HG02840 (cell line): ENCODE data around the gene CIAO2B.
"Not testable (repeated sequence)": the region's sequence is repeated elsewhere in the genome, so short reads cannot be mapped to it uniquely, and the experiment has no call there.

ENCODE experiments used
- ATAC-seq: cut with Tn5 transposase; IDR thresholded peaks from one replicate; pipeline ENCODE4 v1.9.1; 2021; ENCODE audit warnings: mild to moderate bottlenecking, moderate library complexity, moderate number of reproducible peaks; ENCODE audit not compliant: unreplicated experiment, low FRiP score

CIAO2B gene

DNA sequence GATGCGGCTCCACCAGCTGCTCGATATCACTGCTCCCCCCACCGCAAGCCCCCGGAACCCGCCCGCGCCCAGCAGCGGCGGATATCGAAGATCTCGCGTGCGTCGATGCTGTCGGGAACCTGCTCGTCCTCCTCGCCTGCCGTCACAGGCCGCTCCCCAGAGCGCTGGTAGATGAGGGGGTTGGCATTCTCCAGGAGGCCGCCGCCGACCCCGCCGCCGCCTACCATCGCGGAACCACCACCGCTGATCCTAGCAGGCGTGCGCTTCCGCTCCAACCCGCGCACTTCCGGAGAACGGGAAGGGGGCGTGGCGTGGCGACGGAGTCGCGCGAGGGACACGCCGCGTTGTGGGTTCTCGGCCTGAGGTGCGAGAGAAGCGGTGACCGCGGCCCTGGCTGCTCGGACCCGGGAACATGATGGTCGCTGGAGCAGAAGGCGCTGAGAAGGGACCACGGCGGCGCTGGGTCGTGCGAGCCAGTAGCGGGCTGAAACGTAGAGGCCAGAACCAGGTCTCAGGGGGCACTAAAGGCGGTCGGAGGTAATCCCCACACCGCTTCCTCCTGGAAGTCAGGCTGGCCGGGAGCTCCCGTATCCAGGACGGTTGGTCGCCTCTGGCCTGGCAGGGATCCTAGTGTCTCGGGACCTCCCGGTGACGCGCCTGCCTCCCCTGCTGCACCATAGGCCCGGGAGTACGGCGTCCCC is at the start of gene CIAO2B:
TSS of gene CIAO2B (minus strand) at position 265 of the 701 bp plus-strand sequence. CDS start at position 227, 38 bp downstream.
- ATAC-seq = peak; percentile 56

DNA sequence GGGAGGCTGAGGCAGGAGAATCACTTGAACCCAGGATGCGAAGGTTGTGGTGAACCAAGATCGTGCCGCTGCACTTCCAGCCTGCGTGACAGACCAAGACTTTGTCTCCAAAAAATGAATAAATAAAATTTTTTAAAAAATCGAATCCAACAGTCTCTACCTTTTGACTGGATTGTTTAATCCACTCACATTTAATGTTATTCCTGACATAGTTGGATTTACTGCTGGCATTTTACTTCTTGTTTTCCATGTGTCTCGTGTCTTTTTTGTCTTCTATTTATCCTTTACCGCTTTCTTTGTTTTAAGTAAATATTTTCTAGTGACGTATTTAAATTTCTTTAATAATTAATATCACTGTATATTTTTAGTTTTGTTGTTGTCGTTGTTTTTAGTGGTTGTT is 48.8 kb upstream of the CIAO2B start:
- no peak for ATAC-seq

DNA sequence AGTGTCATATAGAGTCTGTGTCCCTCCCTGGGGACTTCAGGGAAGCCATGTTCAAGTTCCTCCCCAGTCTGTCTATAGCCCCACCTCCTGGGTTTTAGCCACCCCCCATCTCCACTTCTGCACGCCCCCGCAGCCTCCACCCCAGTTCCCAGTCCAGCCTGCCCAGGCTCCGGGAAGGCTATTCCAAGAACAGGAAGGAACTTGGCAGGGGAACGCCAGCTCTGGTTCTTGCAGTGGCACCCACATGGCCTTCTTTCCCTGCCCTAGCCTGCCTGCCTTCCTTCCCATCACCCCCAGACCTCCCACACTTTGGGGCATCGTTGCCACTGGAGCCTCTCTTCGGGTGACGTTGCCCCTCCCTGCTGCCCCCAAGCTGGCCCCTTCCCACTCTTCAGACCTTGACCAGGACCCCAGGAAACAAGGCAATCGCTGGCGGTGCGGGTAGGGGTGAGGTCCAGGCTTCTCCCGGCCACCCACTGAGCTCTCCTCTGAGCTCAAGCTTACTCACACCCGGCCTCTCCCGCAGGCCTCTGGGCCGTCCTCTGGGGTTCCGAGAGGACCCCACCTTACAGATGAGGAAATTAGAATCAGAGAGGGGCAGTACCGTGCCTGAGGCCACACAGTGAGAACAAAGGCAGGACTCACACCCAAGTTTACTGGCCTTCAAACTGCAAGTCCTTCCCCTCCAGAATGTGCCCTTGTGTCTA is 45.0 kb upstream of the CIAO2B start:
- ATAC-seq = no peak

DNA sequence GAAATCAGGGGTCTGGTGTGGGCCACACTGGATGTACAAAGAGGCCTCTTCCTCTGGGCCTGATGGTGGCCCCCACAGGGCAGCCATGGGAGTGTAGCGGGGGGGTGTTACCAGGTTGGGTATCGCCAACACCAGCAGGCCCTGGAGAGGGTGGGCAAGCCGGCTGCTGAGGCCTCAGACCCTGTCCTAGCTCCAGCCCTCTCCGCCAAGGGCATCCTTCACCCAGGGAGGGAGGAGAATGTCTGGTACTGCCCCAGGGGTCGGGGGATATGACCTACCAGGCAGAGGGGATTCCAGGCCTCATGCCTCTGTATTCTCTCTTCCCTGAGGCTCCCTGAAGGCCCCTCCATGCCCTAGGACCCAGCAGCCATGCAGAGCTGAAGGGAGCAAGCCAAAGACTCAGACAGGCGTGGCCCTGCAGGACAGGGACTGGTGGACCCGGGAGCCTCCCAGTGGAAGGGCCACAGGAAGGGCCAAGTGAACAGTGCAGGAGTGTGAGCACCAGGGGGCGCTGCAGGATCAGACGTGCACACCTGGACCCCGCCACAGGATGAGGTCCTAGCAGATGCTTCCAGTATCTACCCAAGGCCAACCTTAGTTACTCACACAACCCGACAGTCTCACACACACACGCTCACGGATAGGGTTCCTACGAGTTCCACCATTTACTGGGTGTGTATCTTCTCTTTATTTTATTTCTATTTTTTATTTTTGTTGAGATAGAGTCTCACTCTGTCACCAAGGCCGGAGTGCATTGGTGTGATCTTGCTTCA is 43.3 kb upstream of the CIAO2B start:
- no peak for ATAC-seq

DNA sequence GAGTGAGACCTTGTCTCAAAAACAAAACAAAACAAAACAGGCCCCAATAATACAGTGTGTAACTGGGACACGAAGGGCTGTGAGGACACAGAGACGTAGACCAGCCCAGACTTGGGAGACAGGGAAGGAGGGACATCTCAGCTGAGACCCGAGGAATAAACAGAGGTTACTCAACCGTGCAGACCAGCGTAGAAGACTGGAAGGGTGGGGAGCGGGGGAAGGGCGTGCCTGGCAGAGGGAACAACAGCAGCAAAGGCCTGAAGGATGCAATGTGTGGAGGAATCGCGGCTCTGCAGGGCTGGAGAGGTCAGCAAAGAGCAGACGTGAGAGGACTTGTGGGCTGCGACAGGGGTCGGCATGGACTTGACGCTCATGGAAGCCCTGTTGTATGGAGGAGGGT is 42.5 kb upstream of the CIAO2B start:
- no peak for ATAC-seq

DNA sequence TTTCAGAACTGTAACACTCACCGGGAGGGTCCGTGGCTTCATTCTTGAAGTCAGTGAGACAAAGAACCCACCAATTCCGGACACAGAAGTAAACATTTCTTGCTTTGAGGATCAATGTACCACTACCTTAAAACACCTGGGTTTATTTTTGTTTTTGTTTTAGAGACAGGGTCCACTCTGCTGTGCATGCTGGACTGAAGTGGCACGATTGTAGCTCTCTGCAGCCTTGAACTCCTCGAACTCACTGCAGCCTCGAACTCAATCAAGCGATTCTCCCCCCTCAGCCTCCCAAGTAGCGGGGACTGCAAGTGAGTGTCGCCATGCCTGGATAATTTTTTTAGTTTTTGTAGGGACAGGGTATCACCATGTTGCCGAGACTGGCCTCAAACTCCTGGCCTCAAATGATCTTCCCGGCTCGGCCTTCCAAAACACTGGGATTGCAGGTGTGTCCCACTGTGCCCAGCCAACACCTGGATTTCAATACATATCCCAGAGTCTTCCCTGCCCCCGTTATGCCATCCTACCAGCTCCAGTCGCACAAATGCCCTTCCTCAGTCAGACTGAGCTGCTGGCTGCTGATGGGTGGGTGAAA is 41.2 kb upstream of the CIAO2B start:
- ATAC-seq = no peak

DNA sequence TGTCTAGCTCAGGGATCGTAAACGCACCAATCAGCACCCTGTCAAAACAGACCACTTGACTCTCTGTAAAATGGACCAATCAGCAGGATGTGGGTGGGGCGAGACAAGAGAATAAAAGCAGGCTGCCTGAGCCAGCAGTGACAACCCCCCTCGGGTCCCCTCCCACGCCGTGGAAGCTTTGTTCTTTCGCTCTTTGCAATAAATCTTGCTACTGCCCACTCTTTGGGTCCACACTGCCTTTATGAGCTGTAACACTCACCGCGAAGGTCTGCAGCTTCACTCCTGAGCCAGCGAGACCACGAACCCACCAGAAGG is 40.7 kb upstream of the CIAO2B start:
- ATAC-seq = not testable (repeated sequence)

DNA sequence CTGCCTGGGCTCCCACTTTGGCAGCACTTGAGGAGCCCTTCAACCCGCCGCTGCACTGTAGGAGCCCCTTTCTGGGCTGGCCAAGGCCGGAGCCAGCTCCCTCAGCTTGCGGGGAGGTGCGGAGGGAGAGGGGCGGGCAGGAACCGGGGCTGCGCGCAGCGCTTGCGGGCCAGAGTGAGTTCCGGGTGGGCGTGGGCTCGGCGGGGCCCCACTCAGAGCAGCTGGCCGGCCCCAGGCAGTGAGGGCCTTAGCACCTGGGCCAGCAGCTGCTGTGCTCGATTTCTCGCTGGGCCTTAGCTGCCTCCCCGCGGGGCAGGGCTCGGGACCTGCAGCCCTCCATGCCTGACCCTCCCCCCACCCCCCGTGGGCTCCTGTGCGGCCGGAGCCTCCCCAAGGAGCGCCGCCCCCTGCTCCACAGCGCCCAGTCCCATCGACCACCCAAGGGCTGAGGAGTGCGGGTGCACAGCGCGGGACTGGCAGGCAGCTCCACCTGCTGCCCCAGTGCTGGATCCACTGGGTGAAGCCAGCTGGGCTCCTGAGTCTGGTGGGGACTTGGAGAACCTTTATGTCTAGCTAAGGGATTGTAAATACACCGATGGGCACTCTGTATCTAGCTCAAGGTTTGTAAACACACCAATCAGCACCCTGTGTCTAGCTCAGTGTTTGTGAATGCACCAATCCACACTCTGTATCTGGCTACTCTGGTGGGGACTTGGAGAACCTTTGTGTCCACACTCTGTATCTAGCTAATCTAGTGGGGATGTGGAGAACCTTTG is 40.1 kb upstream of the CIAO2B start:
- not testable (repeated sequence) for ATAC-seq

DNA sequence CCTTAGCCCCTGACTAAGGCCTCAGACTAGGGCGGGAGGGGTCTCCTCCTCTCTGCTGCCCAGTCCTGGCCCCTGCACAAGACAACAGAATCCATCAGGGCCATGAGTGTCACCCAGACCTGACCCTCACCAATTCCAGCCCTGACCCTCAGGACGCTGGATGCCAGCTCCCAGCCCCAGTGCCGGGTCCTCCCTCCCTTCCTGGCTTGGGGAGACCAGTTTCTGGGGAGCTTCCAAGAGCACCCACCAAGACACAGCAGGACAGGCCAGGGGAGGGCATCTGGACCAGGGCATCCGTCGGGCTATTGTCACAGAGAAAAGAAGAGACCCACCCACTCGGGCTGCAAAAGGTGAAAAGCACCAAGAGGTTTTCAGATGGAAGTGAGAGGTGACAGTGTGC is 39.5 kb upstream of the CIAO2B start:
- no peak for ATAC-seq

DNA sequence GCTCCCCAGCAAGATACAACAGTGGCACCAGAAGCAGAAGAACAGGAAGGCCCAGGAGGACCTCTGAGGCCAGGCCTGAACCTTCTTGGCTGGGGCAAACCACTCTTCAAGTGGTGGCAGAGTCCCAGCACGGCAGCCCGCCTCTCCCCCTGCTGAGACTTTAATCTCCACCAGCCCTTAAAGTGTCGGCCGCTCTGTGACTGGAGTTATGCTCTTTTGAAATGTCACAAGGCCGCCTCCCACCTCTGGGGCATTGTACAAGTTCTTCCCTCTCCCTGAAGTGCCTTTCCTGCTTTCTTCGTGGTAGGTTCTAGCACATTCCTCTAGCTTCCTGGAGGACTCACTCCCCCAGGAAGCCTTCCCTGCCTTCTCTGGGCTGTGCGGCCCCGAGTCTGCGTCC is 38.8 kb upstream of the CIAO2B start:
- no peak for ATAC-seq

DNA sequence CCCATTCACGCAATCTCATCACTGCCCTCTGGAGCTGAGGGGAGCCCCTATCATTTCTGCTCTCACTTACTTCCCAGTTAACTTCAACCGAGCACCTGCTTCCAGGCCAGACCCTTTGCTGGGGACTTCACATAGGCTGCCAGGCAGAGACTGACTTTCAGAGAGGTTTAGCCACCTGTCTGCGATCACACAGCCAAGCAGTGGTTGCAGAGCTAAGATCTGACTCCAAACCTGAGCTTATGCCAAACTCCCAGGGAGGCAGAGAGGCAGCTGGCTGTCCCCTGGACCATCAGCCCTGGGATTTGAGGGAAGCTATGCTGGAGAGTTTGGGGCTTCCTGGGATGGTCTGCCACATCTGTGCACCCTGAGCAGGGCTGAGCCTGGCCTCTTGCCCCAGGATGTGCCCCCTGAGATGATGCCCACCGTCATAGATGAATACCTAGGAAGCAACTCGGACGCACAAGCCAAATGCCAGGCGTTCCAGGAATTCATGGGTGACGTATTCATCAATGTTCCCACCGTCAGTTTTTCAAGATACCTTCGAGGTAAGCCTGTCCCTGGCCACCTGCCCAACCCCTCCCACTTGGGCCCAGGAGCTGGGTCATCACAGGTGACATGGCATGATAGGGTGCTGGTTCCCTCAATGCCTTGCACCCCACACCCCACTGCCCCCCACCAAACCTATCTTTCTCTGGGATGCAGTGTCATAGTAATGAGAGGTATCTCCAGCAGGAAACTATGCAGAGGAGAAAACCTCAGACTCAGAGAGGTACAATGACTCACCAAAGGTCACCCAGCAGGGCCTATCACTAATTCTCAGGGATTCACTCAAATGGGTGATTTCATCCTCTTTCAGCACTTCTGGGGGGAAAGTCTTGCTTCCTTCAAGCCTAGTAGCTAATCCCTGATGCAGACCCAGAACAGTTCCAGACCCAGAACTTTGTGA is 36.8 kb upstream of the CIAO2B start:
- no peak for ATAC-seq

DNA sequence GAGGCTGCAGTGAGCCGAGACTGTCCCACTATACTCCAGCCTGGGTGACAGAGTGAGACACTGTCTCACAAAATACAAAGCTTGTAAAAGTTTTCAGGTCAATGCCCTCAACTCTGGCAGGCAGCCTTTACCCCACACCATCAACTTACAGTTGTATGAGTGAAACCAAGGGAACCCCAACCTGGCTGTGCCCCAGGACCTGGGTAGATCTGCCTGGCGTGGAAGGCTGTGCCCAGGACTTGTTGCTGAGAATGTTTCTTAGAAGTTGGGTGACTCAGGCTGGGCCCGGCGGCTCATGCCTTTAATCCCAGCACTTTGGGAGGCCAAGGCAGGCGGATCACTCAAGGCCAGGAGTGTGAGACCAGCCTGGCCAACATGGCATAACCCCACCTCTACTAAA is 34.6 kb upstream of the CIAO2B start:
- ATAC-seq = no peak

DNA sequence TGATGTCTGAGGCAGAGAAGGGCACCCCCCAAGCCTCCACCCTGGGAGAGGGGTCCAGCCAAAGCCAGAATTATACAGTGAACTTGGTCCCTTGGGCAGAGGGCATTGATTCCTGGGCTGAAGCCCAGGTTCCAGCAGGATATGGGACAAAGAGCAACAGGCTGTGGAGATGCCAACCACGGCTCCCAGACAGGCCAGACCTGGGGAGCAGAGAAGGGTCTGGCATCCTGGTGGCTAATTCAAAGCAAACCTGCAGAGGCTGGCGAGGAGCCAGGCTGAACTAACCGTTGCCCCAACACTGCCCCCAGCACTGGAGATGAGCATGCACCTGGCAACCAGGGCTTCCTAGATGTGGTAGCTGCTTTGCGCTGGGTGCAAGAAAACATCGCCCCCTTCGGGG is 29.8 kb upstream of the CIAO2B start:
- ATAC-seq = no peak

DNA sequence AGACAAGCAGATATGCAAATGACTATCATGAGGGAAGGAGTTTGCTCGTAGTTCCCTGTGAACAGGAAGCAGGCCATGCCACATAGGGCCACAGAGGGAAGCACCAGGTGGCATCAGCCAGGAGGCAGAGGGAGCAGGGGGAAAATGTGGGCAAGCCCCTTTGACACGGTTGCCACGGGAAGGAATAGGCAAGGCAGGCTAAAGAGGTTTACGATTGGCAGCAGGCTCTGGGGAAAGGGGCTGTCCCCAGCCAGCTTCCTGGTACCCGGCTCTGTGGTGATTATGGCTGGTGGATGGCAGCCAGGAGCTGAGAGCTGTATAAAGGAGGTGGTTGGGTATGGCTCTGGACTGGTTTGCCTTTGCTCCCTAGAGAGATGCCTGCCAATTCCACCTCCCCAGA is 27.7 kb upstream of the CIAO2B start:
- no peak for ATAC-seq

DNA sequence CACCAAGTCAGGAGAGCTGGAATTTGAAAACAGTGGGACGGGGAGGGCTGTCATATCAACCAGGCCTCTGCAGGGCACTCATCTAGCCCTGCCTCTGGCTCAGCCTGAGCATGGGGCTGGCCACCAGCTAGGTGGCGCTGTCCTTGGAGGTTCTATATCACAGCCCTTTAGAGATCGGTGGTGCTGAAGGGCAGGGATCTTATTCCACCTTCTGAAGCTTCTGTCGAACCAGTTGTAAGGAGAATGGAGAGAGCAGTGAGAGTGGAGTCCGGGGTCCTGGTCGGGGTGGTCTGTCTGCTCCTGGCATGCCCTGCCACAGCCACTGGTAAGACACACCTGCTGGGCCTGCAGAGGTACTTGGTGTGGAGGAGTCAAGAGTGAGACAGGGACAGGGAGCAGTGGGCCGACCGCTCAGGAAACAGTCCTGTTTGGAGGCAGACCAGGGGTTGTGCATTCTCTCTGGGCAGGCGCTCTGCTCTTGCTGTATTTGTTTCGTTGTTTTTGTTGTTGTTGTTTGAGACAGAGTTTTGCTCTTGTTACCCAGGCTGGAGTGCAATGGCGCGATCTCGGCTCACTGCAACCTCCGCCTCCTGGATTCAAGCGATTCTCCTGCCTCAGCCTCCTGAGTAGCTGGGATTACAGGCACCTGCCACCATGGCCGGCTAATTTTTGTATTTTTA is 27.0 kb upstream of the CIAO2B start, which contains the start of gene CES3:
TSS of gene CES3 (plus strand) at position 202 of the 680 bp plus-strand sequence. CDS start at position 244, 42 bp downstream.
- ATAC-seq = no peak

DNA sequence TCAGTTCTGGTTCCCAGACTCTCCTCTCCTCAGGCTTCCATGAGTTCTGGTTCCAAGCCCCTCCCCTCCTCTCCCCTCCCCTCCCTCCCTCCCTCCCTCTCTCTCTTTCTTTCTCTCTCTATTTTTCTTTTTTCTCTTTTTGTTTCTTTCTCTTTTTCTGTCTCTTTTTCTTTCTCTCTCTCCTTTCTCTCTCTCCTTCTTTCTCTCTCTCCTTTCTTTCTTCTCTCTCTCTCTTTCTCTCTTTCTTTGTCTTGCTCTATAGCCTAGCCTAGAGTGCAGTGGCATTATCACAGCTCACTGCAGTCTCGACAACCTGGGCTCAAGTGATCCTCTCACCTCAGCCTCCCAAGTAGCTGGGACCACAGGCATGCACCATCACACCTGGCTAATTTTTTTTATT is 26.1 kb upstream of the CIAO2B start:
- ATAC-seq = no peak

DNA sequence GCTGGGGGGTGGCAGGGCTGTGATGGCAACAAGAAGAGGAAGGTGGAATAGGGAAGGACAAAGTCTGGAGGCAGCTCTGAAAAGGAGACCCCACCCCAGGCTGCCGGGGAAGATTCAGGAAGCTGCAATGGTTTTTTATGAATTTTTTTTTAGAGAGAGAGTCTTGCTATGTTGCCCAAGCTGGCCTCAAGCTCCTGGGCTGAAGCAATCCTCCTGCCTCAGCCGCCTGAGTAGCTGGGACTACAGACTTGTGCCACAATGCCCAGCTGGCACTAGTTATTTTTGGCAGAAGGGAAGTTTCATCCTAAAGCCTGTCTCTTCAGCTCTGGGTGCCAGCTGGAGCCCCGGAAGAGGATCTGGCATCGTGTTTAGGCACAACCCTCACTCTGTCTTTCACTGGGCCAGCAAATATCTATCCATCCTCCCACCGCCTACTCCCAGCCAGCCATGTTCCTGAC is 25.5 kb upstream of the CIAO2B start:
- ATAC-seq = no peak

DNA sequence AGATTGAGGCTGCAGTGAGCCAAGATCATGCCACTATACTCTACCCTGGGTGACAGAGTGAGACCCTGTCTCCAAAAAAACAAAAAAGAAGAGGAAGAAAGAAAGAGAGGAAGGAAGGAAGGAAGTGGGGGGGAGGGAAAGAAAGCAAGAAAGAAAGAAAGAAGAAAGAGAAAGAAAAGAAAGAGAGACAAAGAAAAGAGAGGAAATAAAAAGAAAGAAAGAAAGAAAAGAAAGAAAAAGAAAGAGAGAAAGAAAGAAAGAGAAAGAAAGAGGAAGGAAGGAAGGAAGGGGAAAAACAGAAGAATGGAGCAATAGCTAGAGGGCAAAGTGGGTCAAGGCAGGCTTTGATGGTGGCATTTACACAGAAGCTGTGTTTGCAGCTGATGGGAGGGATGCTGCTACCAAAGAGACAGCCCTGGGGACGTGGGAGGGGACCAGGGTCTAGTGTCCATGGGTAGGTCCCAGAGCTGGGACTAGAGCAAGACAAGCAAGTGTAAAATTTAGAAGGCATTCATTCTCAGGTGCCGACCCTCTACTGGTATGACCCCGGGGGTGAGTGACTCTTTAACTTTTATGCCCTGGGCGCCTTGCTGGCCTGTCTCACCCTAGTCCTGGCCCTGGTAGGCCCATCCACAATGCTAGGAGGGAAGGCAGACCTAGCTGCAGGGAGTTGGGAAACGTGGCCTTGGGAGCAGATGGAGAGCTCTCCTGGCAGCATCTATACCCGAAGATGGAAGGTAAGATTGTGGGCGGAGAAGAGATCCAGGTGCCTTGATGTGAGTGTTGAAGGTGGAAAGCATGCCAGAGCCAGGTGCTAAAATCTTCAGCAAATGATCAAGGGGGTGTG is 24.9 kb upstream of the CIAO2B start:
- no peak for ATAC-seq
